PC-3 (cell line): ENCODE results near the gene TFAP2A.

Experiments
- CTCF ChIP-seq: fragments of 300-600 bp; sonication (generic); conservative IDR thresholded peaks from 2 replicates; pipeline ENCODE4 v1.5.1; 2017; ENCODE audit warnings: antibody characterized with exemption, low read depth, mild to moderate bottlenecking, low read length
- EZH2 ChIP-seq: fragments of 300-600 bp; sonication (generic); IDR thresholded peaks from one replicate; pipeline ENCODE4 v1.6.1; 2017; ENCODE audit warnings: antibody characterized with exemption, mild to moderate bottlenecking, low read length; ENCODE audit not compliant: unreplicated experiment
- EZH2phosphoT487 ChIP-seq: fragments of 300-600 bp; sonication (generic); IDR thresholded peaks from 2 replicates; pipeline ENCODE4 v1.6.1; 2018; ENCODE audit warnings: mild to moderate bottlenecking, antibody characterized with exemption, low read length, borderline replicate concordance

DNA sequence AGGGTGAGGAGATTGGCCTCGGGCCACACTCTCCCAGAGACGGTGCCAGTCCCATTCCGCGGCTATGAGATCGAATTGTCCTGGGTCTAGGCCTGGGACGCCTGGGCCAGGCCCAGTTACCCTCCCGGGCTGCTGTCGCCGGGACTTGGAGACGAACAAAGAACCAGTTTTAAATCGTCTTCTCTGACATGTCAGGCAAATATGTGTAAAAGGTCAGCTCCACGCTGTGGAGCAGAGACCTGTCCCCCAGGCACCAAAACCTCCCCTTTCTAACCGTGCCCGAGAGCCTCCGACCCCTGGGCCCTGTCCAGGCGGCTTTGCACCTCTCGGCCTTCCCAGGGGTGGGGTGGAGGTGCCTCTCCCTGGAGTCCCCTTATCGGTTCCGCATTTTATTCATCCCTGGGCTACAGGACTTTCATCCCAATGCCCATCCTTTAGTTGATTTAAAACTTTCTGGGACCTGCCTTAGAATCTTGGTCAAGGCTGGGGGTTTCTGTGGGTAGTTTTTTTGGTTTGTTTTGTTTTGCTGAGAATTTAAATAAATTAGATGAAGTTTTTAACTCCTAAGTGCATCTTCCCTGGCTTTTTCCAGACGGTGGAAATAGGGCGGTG is 5.8 kb upstream of the TFAP2A start:
- TF ChIP-seq CTCF (no peak), EZH2phosphoT487 (no peak), EZH2 (no peak)
